IPS DF 4.7 (cell line): ENCODE measurements around the gene DBR1.

Source experiments
- DNase-seq: peaks from one replicate; pipeline ENCODE4 v3.0.0-alpha.2; 2013; ENCODE audit warnings: low spot score; ENCODE audit errors: extremely low read depth

The DBR1 gene

GRCh38 chr3:138174421-138175131, at the start of gene DBR1:
Gene DBR1 (minus strand): TSS chr3:138174921. CDS start chr3:138174795, 126 bp downstream.
- DNase-seq: peak; percentile 71

- DNase-seq: no peak
These were observed 48.2 kb upstream of the DBR1 start for GRCh38 chr3:138222942-138223287.

- DNase-seq: no peak
These were observed 47.6 kb upstream of the DBR1 start for GRCh38 chr3:138222131-138222941.

- no peak for DNase-seq
These were observed 46.1 kb upstream of the DBR1 start for GRCh38 chr3:138220788-138221187.

- no peak for DNase-seq
These were observed 45.5 kb upstream of the DBR1 start for GRCh38 chr3:138220242-138220641.

GRCh38 chr3:138219255-138219654, 44.5 kb upstream of the DBR1 start:
- DNase-seq: no peak

GRCh38 chr3:138213398-138214085, 38.8 kb upstream of the DBR1 start:
- no peak for DNase-seq

- DNase-seq: no peak
These were observed 35.8 kb upstream of the DBR1 start for GRCh38 chr3:138210528-138210927.

GRCh38 chr3:138206196-138206595, 31.5 kb upstream of the DBR1 start:
- no peak for DNase-seq

- no peak for DNase-seq
These were observed 30.8 kb upstream of the DBR1 start for GRCh38 chr3:138205527-138205926.

- DNase-seq: no peak
These were observed 29.2 kb upstream of the DBR1 start for GRCh38 chr3:138203938-138204337.

GRCh38 chr3:138202945-138203701, 28.4 kb upstream of the DBR1 start:
- no peak for DNase-seq

- no peak for DNase-seq
These were observed 25.7 kb upstream of the DBR1 start for GRCh38 chr3:138200424-138200823.

- no peak for DNase-seq
These were observed 25.1 kb upstream of the DBR1 start for GRCh38 chr3:138199851-138200250.

- no peak for DNase-seq
These were observed 22.8 kb upstream of the DBR1 start for GRCh38 chr3:138197524-138197923.

GRCh38 chr3:138197058-138197457, 22.3 kb upstream of the DBR1 start:
- no peak for DNase-seq

- DNase-seq: no peak
These were observed 21.3 kb upstream of the DBR1 start for GRCh38 chr3:138196023-138196422.

- no peak for DNase-seq
These were observed 20.8 kb upstream of the DBR1 start for GRCh38 chr3:138195481-138195880.

GRCh38 chr3:138188013-138188730, 13.5 kb upstream of the DBR1 start:
- no peak for DNase-seq

- peak; percentile 44 for DNase-seq
These were observed 12.7 kb upstream of the DBR1 start, which contains the start of gene ARMC8 for GRCh38 chr3:138187296-138188012. Gene ARMC8 (plus strand): TSS chr3:138187301. CDS start chr3:138187555, 254 bp downstream.
